HG03571 (cell line): ENCODE results near the gene TP73.
"Not testable (repeated sequence)": the region's sequence is repeated elsewhere in the genome, so short reads cannot be mapped to it uniquely, and the experiment has no call there.

Experiments
- ATAC-seq: cut with Tn5 transposase; IDR thresholded peaks from one replicate; pipeline ENCODE4 v1.9.1; 2021; ENCODE audit not compliant: unreplicated experiment

Gene TP73

GRCh38 chr1:3740042-3740441 is 87.7 kb downstream of the TP73 start:
- no peak for ATAC-seq

GRCh38 chr1:3740752-3741151 is 88.4 kb downstream of the TP73 start:
- ATAC-seq = no peak

- no peak for ATAC-seq
Measured at GRCh38 chr1:3741566-3742438, 89.5 kb downstream of the TP73 start.

- ATAC-seq = no peak
Measured at GRCh38 chr1:3742439-3743298, 90.4 kb downstream of the TP73 start.

- ATAC-seq = no peak
Measured at GRCh38 chr1:3743421-3743820, 91.1 kb downstream of the TP73 start.

GRCh38 chr1:3743826-3744225 is 91.5 kb downstream of the TP73 start:
- ATAC-seq = no peak

GRCh38 chr1:3744646-3745045 is 92.3 kb downstream of the TP73 start:
- no peak for ATAC-seq

GRCh38 chr1:3745071-3745470 is 92.8 kb downstream of the TP73 start:
- no peak for ATAC-seq

GRCh38 chr1:3745590-3746381 is 93.5 kb downstream of the TP73 start:
- ATAC-seq = no peak

GRCh38 chr1:3746389-3746829 is 94.1 kb downstream of the TP73 start:
- no peak for ATAC-seq

GRCh38 chr1:3746830-3747521 is 94.7 kb downstream of the TP73 start:
- ATAC-seq = peak; percentile 72

- ATAC-seq = no peak
Measured at GRCh38 chr1:3747522-3747848, 95.2 kb downstream of the TP73 start.

GRCh38 chr1:3747903-3748302 is 95.6 kb downstream of the TP73 start:
- ATAC-seq = no peak

- not testable (repeated sequence) for ATAC-seq
Measured at GRCh38 chr1:3748316-3748900, 96.1 kb downstream of the TP73 start.

- ATAC-seq = no peak
Measured at GRCh38 chr1:3749512-3749911, 97.2 kb downstream of the TP73 start.

GRCh38 chr1:3750741-3751140 is 98.4 kb downstream of the TP73 start:
- ATAC-seq = no peak

- ATAC-seq = no peak
Measured at GRCh38 chr1:3752400-3752945, 100.2 kb downstream of the TP73 start, which contains the start of gene CCDC27. Gene CCDC27, plus strand, starts transcription at chr1:3752450. Its CDS starts 32 bp downstream, at chr1:3752482.

GRCh38 chr1:3753656-3754454 is 101.5 kb downstream of the TP73 start:
- no peak for ATAC-seq

GRCh38 chr1:3756394-3756793 is 104.1 kb downstream of the TP73 start:
- ATAC-seq = no peak
